GM18861 (cell line): Measurements from ENCODE around the gene PARP15.
"Not testable (repeated sequence)": the region's sequence is repeated elsewhere in the genome, so short reads cannot be mapped to it uniquely, and the experiment has no call there.

ENCODE experiments used
- ATAC-seq: cut with Tn5 transposase; IDR thresholded peaks from one replicate; pipeline ENCODE4 v1.9.1; 2021; ENCODE audit not compliant: unreplicated experiment

Gene PARP15

DNA sequence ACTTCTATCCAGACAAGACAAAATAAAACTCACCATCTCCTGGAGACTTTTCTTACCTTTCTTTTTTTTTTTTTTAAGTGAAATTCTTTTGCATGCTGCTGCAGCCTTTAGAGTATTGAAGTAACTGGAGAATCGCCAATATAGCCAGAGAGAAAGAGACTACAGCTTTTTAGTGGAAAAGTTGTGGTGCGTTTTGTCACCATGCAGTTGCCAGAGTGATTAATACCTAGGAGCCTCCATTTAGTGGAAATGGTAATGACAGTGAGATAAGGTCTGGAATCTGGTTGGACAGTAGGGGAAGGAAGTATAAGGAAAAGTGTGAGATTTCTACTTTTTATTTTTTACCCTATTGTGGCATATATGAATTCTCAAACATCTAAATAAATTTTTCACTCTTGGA lies 85.1 kb downstream of the PARP15 start:
- no peak for ATAC-seq

DNA sequence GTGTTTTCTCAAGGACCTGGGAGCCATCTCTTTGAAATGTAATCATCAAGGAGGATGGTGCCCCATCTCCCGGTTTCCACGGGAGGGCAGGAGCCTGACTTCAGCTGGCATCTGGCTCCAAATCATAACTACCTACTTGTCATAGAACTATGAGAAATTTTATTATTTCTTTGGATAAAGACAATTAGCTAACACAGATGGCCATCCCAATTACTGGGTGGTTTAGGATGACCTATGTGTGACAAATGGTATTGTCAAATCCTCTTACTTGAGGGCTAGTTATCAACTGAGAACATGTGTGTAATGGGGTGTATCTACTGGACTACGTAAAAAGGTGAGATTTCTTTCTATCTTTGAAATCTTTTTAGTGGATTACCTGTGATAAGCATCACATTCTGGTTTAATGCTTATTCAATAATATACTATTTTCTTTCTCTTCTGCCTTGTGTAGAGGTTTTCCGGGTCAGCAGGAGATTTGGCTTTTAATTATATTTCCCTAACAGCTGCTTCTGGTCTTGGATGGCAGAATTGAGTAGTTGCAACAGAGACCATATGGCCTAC lies 87.9 kb downstream of the PARP15 start:
- ATAC-seq: no peak

DNA sequence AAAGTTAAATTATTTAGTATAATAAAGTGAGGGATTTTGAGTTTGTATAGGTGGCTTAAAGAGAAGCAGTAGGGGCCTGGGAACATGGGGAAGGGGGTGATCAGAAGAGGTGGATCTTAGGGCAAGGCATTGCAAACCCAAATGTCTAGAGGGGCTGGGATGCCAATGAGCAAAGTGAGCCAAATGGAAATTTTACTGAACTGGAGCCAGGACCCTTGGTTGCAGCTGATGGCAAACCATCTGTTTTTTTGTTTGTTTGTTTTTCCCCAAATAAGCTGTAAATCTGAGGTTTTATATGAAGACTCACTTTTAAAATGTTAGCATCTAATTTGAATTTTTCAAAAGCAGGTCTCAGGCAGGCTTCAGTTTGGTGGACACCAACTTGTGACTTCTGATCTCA lies 88.4 kb downstream of the PARP15 start:
- ATAC-seq: no peak

DNA sequence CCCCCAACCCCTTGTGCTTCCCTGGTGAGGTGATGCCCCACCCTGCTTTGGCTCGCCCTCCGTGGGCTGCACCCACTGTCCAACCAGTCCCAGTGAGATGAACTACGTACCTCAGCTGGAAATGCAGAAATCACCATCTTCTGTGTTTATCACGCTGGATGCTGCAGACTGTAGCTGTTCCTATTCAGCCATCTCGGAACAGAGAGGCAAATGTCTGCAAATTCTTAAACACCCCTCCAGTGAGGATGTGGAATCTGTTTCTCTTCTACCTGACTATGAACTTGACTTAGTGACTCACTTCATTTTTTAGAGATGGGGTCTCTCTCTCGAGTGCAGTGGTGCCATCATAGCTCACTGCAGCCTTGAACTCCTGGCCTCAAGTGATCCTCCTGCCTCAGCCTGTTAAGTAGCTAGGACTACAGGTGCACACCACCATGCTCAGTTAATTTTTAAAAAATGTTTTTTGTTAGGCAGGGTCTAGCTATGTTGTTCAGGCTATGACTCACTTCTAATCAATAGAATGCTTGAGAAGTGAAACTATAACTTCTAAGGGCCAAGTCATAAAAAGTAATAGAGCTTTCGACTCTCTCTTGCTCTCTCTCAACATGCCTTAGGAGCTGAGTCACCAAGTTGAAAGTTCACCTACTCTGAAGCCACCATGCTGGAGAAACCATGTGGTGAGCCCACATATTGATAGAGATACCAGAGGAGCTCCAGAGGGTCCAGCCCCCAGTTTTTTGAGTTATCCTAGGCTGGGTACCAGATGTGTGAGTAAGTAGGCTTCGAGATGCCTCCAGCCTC lies 91.7 kb downstream of the PARP15 start:
- peak; percentile 95 for ATAC-seq

DNA sequence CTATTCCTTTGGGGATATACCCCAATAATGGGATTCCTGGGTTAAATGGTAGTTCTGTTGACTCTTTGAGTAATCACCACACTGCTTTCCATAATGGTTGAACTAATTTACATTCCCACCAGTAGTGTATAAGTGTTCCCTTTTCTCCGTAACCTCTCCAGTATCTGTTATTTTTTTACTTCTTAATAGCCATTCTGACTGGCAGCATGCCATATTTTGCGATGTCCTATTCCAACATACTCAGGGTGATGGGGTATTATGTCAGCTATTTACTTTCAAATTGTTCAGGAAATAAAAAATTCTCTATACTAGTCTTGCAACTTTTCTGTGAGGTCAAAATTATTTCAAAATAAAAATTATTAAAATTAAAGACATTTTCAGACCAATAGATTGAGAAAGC lies 94.1 kb downstream of the PARP15 start:
- no peak for ATAC-seq

DNA sequence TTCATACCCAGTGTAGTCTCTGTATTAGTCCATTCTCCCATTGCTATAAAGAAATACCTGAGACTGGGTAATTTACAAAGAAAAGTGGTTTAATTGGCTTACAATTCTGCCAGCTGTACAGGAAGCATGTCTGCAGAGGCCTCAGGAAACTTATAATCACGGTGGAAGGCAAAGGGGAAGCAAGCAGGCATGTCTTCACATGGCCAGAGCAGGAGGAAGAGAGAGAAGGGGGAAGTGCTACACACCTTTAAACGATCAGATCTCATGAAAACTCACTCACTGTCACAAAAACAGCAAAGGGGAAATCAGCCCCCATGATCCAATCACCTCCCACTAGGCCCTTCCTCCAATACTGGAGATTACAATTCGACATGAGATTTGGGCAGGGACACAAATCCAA lies 96.9 kb downstream of the PARP15 start:
- no peak for ATAC-seq

DNA sequence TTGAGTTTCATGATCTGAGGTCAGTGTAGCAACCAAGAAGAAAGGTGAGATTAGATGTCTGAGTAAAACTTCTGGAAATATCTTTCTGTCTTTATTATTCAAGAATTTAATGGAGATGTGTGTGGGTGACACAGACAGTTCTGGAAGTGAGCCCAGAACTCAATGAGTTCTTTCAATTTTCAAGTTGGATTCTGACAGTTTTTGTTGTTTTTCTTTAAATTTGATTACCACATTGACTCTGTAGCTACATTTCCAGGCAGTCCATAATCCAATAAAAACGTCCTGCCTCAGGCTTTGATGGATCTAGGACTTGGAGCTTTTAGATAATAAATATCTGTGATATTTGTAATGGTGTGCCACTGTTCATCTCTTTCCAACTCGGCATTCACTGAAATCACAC lies 99.3 kb downstream of the PARP15 start:
- no peak for ATAC-seq

DNA sequence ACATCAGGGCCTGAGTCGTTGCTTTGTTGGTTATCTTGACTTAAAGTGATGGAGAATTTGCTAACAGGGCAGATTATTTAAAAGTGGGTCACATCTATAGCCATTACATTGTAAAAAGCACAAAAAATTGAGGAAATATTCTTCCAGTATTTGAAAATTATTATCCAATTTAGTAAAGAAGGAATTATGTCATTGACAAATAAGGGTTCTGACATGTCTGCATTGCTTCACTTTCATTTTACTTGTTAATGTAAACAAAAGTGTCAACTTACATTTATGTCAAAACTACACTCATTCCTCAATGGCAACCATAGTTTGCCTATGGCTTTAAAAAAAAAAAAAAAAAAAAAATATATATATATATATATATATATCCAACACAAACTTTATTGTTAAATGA lies 99.8 kb downstream of the PARP15 start:
- ATAC-seq: no peak

DNA sequence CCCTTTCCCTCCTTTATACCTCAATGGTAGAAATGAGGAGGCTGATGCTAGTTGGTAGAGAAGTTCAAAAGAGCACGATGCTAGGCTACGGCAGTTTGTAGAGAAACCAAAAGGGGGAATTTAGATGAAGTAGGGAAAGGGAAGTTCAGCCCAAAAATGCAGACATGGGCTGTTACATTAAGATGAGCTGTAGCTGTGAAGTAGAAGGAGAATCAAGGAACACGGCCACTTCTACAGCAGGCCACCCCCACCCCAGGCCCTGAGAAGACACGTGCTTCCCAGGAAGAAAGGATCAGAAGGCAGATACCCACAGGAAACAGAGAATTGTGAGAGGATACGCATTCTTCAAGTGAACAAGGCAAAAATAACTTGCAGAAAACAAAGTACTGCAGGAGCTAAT lies 101.1 kb downstream of the PARP15 start:
- no peak for ATAC-seq

DNA sequence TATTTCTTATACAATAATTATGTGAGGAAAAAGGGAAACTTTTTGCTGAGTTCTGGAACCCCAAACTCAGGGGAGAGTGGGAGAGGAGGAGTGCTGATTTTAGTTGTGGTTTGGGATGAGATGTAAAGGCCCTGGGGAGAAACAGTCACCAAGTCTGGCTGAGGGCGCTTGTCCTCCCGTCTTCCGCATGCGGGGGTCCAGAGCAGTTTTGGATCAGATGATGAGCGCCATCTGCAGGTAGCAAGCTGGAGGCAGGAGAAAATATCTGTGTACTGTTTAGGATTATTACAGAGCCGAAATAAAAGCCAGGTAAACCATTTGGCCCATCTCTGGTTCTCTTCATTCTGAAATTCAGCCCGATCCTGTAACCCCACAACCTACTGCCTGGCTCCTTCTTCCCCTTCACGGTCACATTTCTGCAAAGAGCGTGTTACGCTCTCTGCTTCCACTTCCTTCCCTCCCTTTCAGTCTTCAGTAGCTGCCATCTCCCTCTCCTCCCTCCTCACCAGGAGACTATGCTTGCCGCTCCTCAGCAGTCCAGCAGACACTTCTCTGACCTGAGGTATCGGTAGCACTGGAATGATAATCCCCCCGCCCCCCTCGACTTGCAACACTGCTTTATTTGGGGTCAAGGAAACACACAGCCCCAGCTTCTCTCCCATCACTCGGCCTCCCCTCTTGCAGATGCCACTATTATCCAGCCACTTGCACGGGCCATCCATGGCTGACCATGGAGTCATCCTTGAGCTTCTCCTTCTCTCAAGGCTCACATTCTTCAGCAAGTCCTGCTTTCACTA lies 101.8 kb downstream of the PARP15 start:
- peak; percentile 45 for ATAC-seq

DNA sequence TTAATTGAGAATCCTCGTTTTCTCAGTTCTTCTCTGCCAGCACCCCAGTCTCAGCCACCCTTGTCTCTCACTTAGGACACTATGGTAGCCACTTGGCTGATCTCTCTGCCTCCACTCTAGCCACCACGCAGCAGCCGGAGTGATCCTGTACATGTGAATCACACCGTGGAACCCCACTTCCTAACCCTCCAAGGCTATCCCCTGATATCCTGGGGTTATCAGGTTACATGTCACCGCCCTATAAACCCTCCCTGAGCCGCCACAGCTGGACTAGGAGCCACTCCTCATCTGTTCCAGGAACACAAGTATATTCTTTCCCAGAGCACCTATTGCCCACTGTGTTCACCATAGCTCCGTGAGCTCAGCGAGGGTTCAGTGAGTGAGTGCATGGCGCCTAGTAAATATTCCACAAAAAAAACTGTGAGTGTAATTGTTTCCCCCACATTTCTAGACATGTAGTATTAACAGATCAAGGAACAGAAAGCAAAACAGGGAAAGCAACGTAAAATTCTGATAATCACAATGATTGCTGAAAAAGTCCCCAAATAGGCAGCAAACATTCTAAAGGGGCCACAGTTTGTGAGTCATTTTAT lies 102.5 kb downstream of the PARP15 start:
- ATAC-seq: no peak

DNA sequence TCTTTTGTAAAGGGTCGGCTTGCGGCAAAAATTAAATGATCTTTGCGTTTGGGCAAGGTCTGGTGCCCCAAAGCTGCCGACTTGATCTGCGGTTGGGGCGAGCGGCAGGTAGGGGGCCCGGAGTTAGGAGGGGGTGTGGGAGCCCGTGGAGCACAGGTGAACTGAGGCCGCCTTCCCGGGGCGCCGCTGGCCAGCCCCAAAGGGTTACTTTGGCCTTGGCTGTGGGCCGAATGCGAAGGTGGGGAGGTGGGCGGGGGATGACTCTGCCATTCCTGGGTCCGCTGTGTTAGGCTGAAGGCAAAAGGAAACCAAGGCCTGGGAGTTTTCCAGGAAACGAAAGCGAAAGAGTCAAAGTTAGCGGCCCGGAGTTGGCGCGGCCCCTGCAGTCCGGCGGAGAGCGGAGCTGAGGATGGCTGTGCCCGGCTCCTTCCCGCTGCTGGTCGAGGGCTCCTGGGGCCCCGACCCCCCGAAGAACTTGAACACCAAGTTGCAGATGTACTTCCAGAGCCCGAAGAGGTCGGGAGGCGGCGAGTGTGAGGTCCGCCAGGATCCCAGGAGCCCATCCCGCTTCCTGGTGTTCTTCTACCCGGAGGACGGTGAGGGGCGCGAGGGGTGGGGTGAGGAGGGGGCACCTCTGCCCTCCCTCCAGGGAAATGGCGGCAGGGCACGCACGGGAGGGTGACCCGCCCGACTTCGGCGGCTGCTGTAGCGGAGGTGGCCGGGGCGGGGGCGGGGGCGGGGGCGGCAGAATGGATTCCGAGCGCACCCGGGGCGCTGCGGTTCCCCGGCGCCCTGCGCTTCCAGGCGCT lies 103.2 kb downstream of the PARP15 start, which contains the start of gene PARP14:
Gene PARP14, plus strand, starts transcription at position 365 of the 809 bp plus-strand sequence. Its CDS starts 45 bp downstream, at position 410.
- no peak for ATAC-seq

DNA sequence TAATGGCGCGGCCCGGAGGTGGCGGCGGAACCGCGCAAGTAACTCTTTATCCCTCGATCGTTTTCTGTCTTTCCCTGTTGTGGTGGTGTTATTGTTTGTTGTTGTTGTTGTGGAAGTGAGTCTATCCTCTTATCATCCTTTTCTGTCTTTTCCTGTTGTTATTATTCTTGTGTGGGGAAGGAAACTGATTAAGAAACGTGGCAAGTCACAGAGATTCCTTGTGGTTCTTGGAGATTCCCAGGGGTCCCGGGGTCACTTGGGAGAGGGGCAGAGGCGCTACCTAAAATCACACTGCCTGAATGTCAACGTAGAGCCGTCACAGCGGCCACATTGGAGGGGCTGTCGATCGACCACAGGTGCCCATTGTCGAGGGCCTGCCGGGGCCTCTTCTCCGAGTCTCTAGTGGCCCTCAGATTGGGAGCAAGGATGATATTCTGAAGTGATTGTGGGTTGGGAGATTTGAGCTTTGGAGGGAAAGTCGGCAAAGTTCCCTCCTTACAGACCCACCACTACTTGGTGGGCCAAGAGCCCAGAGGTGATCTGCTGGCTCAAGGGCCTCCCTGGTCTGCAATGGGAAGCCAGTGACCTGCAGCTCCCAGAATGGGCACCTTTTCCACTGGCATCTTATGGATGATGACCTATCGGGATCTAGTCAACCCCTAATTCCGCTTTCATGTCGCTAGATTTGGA lies 104.0 kb downstream of the PARP15 start:
- ATAC-seq: no peak

DNA sequence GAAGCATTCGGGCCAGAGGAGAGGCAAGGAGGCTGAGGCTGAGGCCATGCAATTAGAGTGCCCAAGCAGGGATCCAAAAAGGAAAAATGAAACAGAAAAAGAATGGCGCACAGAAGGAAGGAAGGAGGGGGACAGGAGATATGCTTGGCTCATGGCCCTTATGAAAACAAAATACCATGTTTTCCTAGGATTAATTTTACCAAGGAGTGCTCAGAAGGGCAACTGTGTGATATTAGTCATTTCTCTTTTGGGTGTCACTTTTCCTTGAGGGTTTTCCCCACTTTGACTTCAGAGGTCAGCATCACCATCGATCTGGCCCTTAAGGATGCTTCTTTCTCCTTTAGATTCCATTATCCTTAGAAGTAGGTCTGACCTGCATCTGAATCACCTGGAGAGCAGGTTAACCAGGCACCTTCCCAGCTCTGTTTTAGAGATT lies 104.5 kb downstream of the PARP15 start:
- ATAC-seq: no peak

DNA sequence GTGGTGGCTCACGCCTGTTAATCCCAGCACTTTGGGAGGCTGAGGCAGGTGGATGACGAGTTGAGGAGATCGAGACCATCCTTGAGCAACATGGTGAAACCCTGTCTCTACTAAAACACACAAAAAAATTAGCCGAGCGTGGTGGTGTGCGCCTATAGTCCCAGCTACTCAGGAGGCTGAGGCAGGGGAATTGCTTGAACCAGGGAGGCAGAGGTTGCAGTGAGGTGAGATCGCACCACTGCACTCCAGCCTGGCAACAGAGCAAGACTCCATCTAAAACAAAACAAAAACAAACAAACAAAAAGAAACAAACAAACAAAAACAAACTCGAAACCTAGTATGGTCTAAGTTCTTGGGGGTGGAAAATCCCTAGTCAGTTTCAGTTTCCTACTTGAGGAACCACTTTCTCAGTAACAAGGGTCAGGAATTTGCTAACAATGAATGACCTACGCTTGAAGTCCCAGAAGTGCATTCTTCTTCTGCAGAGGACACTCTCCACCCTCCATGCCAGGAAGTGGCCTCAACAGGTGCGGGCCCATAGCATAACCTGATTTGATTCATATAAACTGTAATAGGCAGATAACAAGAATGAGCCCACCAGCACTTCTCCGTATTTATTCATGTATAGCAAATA lies 105.4 kb downstream of the PARP15 start:
- not testable (repeated sequence) for ATAC-seq

DNA sequence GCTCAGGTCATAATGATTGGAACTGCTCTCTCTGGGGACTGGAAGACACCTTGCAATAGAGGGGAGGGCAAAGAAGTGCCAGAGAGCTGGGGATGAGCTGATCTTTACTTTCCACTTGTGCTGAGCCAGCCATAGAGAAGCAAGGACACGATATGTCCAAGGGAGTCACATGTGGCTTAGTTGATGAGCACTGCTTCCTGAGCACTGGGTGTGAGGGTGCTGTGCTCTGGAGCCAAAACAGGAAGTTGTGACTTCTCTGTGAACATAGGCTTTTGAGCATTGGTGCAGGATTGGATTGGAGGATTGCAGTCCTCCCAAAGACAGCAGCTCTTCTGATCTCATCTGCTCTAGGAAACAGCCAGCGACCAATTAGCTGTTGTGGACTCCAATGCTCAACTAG lies 109.8 kb downstream of the PARP15 start:
- ATAC-seq: no peak
